GM19238 (cell line): ENCODE measurements around the gene SHC2.
"Not testable (repeated sequence)": the region's sequence is repeated elsewhere in the genome, so short reads cannot be mapped to it uniquely, and the experiment has no call there.

Experiments used
- DNase-seq: peaks from one replicate; pipeline ENCODE4 v3.0.0; 2011; ENCODE audit warnings: low spot score; ENCODE audit not compliant: insufficient read length

The SHC2 gene

DNA sequence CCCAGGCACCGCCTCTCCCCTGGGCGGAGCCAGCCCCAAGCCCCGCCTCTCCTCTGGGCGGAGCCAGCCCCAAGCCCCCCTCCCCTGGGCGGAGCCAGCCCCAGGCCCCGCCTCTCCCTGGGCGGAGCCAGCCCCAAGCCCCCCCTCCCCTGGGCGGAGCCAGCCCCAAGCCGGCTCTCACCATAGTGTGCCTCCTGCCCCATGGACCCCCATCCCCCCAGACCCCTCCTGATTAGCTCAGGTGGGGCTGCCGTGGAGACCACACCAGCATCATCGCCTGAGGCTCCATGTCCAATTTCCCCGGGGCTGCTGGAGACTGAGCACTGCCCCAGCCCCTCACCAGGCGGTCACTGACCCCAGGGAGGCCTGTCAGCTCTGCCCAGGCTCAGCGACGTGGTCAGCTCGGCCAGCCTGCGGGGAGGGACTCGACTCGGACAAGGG, 31.3 kb upstream of the SHC2 start:
- no peak for DNase-seq

DNA sequence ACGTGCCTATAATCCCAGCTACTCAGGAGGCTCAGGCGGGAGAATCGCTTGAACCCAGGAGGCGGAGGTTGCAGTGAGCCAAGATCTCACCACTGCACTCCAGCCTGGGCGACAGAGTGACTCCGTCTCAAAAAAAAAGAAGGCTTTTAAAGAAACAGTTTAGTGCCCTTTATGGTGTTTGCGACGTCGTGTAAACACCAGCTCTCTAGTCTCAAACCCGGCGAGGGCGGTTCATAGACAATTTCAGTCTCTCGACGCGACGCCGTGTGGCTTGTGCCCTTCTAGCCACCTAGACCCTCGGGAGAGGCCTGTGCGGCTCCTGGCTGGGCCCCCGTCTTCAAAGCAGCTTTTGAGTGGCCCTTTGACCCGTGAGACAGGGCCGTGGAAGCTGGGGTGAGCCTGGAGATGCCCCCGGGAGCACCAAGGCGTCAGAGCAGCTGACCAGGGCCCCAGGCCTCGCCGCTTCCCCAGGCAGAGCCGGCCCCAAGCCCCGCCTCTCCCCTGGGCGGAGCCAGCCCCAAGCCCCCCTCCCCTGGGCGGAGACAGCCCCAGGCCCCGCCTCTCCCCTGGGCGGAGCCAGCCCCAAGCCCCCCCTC, 30.4 kb upstream of the SHC2 start:
- no peak for DNase-seq

DNA sequence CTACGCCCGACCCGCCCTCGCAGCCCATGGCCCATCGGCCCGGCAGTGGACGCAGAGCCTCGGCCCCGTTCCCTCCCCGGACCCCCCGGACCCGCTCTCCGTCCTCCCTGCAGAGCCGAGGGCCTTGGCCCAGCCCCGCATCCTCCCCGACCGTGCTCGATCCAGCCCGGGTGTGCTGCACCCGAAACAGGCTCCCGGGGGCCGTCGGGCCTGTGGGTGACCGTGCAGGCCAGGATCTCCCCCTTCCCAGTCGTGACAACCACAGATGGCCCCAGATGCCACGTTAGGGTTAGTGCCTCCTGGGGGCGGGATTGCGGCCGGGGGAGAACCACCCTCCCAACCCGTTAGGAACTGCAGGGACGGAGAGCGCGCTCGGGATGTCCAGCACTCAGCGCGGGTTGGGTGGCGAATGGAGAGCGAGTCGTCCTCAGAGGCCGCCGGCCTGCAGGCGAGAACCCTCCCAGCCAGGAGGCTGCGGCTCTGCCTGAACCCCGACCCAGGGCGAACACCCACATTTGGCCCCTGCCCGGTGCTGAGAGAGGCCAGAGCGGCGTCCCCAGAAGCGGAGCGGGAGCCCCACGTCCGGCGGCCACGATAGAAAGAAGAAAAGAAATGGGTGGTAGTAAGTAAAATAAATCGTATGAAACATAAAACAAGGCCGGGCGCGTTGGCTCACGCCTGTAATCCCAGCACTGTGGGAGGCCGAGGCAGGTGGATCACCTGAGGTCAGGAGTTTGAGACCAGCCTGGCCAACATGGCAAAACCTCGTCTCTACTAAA, 28.8 kb upstream of the SHC2 start:
- DNase-seq: no peak

DNA sequence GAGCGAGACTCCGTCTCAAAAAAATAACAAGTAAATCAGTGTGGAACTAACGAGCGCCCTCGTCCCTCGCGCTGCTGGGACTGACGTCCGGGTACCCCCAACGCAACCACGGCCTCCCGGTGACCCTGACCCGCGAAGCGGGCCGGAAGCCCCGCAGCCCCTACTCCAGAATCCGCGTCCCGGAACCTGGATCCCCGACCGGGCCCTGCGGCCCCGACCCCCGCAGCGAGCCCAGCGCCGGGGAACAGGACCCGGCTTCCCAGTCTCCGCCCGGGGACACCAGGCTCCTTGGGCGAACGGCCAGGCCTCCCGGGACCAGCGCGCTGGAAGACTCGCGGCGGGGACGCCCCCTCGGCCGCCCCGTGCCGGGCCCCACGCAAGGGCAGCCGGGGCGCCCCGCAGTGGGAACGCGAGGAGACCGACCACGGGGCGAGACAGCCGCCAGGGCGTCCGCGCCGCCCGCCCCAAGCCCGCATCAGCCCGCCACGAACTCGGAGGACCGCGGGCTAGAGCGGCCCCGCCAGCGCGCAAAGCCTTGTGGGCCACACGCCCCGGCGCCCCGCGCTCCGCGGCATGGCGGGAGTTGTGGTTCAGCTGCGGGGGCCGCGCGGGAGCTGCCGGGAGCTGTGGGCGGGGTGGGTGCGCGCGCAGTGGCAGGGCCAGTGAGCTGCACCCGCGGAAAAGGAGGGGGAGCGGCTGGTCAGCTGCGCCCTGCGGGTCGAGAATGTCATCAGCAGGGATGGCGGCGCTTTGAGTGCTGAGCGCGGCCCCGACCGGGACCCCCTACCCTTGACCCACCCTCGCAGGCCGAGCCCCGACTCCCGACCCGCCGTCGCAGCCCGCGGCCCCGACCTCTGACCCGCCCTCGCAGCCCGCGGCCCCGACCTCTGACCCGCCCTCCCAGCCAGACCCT, 27.9 kb upstream of the SHC2 start:
- peak; percentile 97 for DNase-seq

DNA sequence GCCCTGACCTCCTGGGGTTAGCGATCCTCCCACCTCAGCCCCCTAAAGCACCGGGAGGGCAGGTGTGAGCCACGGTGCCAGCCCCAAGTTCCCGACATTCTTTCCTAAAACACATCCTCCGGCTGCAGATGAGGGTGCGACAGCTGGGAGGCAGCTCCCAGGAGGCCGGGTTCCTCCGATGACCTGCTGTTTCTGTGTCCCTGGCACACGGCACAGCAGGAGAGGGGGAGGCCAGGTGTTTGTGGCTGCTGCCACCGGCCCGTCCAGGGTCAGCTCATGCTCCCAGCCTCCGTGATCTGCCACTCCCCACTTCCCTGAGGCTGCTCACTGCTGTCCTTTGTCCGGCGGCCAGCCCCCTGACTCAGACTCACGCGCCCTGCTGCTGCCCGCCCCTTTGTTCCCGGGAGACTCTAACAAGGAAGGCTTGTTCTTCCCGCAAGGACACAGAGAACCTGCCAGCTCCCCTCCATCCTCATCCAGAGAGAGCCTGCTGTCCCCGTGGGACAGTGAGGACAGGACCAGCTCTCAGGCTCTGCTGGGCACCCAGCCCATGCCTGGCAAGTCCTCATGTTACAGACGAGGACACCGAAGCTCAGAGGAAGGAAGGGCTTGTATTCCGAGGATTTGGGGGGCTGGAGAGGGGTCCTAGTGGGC, 24.9 kb upstream of the SHC2 start:
- DNase-seq: no peak

DNA sequence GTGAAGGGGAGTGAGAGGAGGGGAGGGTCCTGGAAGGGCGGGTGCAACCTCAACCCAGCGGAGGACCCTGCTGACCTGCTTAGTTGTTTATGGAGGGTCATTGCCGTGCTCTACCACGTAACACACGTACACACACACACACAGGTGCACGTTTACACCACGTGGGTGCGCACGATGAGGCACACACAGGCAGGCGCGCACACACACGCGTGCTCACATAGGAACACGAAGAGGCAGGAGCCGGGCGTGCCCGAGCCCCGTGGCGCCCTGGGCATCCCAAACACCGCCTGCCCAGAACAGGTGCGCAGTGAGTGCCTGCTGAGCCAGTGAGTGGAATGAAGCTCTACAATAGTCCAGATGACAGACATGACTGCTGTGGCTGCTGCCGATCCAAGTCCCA, 24.2 kb upstream of the SHC2 start:
- DNase-seq: no peak

DNA sequence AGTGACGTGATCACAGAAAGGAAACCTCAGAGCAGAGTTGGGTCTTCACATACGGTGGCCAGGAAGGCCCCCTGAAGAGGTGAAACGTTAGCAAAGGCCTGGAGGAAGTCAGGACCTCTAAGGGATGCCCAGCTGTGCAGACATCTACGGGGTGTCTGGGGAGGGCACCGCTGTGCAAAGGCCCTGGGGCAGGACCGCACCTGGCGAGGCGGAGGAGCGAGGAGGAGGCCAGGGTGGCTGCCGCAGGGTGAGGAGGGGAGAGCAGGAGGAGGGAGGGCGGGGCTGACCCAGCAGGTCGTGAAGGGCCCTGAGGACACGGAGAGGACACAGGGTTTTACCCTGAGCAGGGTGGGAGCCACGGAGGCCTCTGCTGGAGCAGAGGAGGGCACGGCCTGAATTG, 23.7 kb upstream of the SHC2 start:
- DNase-seq: no peak

DNA sequence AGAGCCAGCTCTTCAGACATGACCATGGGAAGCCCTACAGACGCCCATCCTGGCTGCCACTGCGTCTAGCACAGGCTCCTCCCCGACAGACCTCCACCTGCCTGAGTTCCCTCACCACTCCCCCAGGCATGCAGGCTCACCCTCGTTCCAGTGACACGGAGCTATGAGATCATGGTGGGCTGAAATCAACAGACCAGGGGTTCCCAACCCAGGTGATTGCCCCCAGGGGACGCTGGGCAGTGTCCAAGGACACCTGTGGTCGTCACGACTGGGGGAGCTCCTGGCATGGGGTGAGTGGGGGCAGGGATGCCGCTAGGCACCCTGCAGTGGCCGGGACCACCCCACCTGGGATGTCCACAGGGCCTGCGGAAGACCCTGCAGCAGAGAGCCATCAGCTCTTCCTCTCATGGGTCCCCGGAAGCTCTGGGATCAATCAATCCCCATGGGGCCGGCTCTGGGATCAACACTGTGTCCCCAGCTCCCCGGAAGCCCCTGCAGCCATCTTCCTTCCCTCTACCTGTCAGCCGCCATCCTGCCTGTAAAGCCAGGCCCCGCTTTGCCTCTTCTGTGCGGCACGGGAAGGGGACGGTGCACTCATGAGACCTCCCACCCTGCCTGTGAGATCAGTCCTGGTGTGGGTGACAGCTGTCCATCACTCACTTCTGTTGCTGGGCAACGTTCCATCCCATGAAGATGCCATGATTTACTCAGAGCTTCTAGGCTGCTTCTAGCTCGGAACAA, 22.7 kb upstream of the SHC2 start:
- no peak for DNase-seq

DNA sequence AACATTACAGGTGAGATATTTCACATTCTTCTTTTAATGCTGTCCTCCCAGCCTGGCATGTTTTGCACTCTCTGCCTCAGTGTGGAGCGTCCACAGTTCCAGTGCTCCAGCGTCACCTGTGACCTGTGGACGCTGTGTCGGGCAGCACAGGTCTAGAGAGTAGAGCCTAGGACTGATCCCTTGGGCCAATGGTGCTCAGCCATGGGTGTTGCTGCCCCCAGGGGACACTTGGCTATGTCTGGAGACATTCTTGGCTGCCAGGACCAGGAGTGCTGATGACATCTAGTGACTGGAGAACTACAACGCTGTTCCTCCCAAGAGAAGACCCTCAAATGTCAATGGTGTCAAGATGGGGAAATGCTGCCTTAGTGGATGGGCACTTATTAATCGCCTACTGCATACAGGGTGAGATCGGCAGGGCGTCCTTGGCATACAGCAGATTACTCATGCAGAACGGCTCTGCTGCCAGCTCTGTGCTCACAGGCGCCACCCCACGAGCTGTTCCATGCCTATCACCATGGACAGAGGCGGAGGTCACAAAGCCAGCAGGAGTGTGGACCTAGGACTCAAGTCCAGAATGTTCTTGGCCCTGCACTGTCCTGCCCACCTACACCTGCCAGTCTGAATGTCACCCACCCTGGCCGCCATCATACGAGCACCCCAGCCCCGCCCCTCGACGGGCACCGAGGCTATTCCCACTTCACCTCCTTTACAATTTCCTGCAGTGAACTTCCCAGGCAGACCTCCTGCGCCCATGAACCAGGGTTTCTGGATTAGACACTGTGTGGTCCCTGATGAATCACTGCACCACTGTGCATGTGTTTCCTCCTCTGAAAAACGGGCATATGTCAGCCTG, 21.6 kb upstream of the SHC2 start:
- no peak for DNase-seq

DNA sequence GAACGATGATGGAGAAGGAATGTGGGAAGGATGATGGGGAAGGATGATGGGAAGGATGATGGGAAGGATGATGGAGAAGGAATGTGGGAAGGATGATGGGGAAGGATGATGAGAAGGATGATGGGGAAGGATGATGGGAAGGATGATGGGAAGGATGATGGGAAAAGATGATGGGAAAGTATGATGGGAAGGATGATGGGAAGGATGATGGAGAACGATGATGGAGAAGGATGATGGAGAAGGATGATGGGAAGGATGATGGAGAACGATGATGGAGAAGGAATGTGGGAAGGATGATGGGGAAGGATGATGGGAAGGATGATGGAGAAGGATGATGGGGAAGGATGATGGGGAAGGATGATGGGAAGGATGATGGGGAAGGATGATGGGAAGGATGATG, 20.3 kb upstream of the SHC2 start:
- DNase-seq: not testable (repeated sequence)

DNA sequence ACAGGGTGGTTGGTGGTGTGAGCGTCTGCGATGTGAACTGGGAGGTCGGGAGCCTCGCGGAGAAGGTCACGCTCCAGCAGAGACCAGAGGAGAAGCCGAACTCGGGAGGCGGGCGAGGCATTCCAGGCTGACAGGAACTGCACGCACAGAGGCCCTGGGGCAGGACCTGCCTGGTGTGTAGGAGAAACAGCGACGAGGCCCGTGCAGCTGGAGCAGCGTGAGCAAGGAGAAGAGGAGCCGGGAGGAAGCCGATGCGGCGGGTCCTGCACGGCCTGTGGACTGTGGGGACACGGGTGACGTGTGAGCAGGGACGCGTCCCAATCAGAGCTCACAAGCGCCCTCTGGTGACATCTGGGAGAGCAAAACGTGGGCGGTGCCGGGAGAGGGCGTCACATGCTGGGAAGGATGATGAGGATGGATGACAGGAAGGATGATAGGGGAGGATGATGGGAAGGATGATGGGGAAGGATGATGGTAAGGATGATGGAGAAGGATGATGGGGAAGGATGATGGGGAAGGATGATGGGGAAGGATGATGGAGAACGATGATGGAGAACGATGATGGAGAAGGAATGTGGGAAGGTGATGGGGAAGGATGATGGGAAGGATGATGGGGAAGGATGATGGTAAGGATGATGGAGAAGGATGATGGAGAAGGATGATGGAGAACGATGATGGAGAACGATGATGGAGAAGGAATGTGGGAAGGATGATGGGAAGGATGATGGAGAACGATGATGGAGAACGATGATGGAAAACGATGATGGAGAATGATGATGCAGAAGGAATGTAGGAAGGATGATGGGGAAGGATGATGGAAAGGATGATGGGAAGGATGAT, 19.4 kb upstream of the SHC2 start:
- no peak for DNase-seq

DNA sequence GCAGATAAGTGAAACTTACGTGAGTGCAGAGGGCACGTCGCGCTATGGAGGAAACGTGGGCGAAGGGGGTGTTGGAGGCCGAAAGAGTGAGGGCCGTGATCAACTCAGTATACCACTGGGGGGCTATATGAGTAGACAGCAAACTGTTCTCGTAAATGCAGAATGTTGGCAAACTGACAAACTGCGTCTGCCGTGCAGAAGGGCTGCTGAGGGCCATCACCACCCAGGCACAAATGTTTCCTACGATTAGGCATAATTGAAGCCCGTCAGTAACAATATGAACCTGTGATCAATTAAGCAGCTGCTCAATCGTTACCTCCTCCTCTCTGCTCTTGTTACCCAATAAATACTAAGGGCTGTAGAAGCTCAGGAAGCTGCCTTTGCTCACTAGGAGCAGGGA, 18.1 kb upstream of the SHC2 start:
- no peak for DNase-seq

DNA sequence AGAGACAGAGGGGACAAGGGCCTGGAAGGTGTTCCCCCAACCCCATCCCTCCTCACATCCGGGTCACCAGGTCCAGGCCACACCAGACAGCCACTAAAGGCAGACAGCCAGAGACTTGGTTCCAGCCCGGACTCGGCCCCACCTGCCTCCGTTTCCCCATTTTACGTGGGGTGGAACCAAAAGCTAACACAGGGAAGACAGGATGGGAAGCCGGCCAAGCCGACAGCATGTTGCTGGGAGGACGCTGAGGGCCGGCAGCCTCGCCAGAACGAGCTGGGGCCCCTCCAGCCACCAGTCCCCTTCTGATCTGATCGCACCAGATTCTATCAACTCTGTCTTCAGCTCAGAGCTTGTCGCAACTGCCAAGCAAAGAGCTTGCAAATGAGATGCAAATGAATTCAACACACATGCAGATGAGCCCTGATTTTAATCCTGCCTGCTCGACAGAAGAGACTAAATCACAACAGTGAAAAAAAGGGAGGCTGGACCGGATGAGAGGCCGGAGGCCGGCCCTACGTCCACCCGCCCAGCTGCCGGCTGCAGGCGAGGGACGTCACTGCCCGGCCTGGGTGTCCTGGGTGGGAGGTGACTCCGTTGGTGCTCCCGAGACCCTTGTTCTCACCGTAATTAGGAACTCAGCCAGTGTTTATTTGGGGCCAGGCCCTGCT, 17.5 kb upstream of the SHC2 start:
- no peak for DNase-seq

DNA sequence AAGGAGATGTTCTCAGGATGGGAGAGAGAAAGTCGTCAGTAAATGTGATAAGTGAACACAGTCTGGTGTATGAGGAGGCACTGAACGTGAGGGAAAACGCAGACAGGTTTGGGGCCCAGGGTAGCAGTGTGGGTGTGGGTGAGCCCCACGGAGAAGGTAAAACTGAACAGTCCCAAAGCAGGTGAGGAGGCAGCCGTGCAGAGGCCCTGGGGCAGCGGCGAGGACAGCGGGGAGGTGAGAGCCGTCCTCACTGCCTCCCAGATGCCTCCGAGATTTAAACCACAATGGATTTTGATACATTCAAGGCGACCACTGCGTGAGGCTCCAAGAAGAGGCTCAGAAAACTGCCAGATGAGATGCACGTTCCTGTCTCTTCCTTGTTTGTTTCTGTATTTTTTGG, 14.5 kb upstream of the SHC2 start:
- DNase-seq: no peak

DNA sequence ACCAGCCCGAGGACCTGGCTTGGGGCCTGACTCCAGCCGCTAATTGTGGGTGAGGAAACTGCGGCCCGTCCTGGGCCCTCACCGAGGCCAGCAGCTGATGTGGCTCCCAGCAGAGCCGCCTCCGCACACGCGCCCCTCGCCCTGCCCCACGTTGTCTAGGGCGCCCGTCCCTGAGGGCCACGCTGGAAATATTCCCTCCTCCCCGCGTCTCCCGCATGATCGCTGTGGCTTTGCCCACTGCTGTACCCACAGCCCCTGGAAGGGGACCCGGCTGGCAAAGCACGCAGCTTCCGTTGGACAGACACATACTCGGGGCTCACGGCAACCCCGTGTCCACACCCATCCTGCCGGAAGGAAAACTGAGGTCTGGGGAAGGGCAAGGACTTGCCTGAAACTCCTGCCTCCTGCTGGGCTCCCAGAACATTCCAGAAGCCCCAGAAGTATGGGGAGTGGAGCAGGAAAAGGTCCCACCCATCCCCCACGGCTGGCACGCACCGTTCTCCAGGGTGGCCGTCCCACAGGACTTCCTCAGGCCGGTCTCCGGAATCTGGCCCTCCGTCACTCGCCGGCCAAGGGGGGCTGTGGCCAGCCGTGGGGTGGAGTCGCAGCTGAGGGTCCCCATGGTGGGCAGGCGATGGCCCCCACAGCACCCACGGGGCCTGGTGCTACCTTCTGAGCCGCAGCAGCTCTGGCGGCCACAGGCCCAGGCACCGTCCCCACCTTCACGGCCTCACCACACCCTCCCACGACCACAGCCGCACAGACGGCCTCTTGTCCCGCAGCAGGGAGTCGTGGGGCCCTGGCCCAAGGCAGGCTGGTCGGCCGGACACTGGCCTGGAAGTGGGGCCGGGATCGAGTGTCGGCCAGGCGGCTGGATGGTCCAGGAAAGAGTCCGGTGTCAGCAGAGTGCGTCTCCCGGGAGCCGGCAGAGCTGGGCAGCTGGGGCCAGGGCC, 13.6 kb upstream of the SHC2 start:
- DNase-seq: no peak

DNA sequence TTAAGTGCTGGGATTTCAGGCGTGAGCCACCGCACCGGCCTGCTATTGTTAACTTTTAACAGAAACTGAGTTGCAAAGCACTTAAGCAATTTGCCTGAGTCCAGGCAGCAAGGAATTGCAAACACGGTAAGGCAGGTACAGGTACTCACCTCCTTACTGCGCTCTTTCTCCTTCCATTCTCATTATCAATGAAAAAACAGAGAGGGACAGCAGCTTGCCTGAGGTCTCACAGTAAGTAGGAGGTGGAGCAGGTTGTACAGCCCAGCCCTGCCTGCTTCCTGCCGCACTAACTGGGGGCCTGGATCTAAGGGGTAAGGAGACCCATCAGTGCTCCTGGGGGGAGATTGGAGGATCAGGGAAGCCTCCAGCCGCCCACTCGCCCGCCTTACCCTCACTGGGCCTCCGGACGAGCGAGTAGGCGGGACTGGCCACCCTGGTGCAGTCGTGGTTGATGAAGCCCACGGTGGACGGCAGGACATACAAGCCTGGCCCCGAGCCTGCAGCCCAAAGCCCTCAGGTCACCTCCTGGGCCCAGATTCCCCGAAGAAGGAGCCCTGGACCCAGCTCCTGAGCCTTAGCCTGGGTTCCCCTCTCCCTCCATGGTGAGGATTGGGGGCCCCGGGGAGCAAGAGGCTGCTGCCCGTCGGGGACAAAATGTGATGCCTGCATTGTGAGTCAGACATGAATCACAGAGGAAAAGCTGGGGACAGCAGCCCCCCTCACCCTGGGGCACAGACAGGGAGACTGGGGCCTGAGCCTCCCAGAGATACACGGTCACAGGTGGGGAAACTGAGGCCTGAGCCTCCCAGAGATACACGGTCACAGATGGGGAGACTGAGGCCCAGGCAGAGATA, 11.4 kb upstream of the SHC2 start:
- DNase-seq: no peak

DNA sequence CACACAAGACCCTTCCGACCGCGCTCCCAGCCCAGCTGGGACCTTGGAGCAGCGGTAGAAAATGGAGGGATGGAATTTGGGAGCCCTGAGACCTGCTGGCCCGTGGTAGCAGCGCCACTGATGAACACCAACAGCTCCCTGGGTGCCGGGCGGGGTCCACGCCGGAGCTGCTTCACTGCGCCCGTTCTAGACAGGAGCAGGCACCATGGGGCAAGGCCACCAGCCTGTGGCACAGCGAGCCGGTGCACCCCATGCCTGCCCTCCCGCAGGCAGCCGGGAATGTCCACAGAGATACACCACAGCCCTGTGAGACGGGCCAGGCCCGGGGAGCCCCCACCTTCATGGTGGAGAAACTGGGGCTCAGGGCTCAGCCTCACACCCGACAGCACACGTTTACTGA, 9.9 kb upstream of the SHC2 start:
- no peak for DNase-seq
